Keratinocyte (primary cell): ENCODE data around the gene SNRPD3. TPM values are rescaled to one million over a fixed set of nuclear protein-coding genes. Genes with fewer than 3 reads are reported as not detected.

ENCODE experiments used
- DNase-seq: peaks from one replicate; pipeline ENCODE4 v3.0.0-alpha.2; 2011; ENCODE audit warnings: low read depth, missing footprints, low spot score
- FAIRE-seq: peaks from 2 replicates; lab custom pipeline; 2011; peaks lifted over from hg19 to GRCh38; lab: Jason Lieb, UNC
- H2AFZ ChIP-seq: 2 replicates; pipeline ENCODE4 v1.6.0; 2012; ENCODE audit warnings: low read length, control low read depth, inconsistent platforms; ENCODE audit not compliant: control insufficient read depth
- H3K27ac ChIP-seq: 2 replicates; pipeline ENCODE4 v1.5.1; 2011; ENCODE audit warnings: low read length; ENCODE audit not compliant: control insufficient read depth, insufficient read depth
- H3K27me3 ChIP-seq: 3 replicates; pipeline ENCODE4 v1.6.0; 2011; ENCODE audit warnings: low read length; ENCODE audit not compliant: control insufficient read depth, insufficient read depth; ENCODE audit errors: extremely low read depth
- H3K36me3 ChIP-seq, 2 experiments: 2 replicates in 1 of 2; 3 replicates in 1 of 2; pipeline ENCODE4 v1.5.1; 2011; ENCODE audit warnings: low read length in 2 of 2, mild to moderate bottlenecking in 1 of 2; ENCODE audit not compliant: control insufficient read depth in 2 of 2, insufficient read depth in 2 of 2; ENCODE audit errors: extremely low read depth in 1 of 2
- H3K4me1 ChIP-seq: 3 replicates; pipeline ENCODE4 v1.5.1; 2011; ENCODE audit warnings: low read length; ENCODE audit not compliant: control insufficient read depth, insufficient read depth; ENCODE audit errors: extremely low read depth
- H3K4me2 ChIP-seq: 3 replicates; pipeline ENCODE4 v1.6.0; 2011; ENCODE audit warnings: low read depth, low read length; ENCODE audit not compliant: control insufficient read depth, insufficient read depth; ENCODE audit errors: extremely low read depth
- H3K4me3 ChIP-seq, 3 experiments: fragments of 200-600 bp in 1 of 3; sonication (generic) in 1 of 3; 2 replicates in 2 of 3; 3 replicates in 1 of 3; pipeline ENCODE4 v1.5.1; 2011 to 2016; ENCODE audit warnings: low read length in 3 of 3, mild to moderate bottlenecking in 3 of 3, control low read depth in 2 of 3, inconsistent platforms in 1 of 3, low read depth in 1 of 3, mixed read lengths in 1 of 3, mixed run types in 1 of 3, moderate library complexity in 1 of 3; ENCODE audit not compliant: control insufficient read depth in 2 of 3, insufficient read depth in 2 of 3; ENCODE audit errors: extremely low read depth in 1 of 3
- H3K79me2 ChIP-seq: 2 replicates; pipeline ENCODE4 v1.6.0; 2012; ENCODE audit warnings: low read length; ENCODE audit not compliant: control insufficient read depth, insufficient read depth
- H3K9ac ChIP-seq: 3 replicates; pipeline ENCODE4 v1.6.0; 2011; ENCODE audit warnings: low read length; ENCODE audit not compliant: control insufficient read depth, insufficient read depth; ENCODE audit errors: extremely low read depth
- H3K9me1 ChIP-seq: 3 replicates; pipeline ENCODE4 v1.6.0; 2011; ENCODE audit warnings: low read length; ENCODE audit not compliant: control insufficient read depth, insufficient read depth; ENCODE audit errors: extremely low read depth
- H3K9me3 ChIP-seq: 2 replicates; pipeline ENCODE4 v1.5.1; 2012; ENCODE audit warnings: low read depth, low read length; ENCODE audit not compliant: control insufficient read depth
- H4K20me1 ChIP-seq: 3 replicates; pipeline ENCODE4 v1.6.0; 2011; ENCODE audit warnings: low read length; ENCODE audit not compliant: control insufficient read depth, insufficient read depth; ENCODE audit errors: extremely low read depth
- CTCF ChIP-seq, 3 experiments: IDR thresholded peaks in 1 of 3; conservative IDR thresholded peaks in 1 of 3; optimal IDR thresholded peaks in 1 of 3; 2 replicates in 2 of 3; 3 replicates in 1 of 3; pipeline versions ENCODE3 to v1.5.1; 2011; ENCODE audit warnings: low read length in 3 of 3, mild to moderate bottlenecking in 3 of 3, moderate library complexity in 2 of 3, control low read depth in 1 of 3, inconsistent platforms in 1 of 3; ENCODE audit not compliant: insufficient read depth in 2 of 3; ENCODE audit errors: extremely low read depth in 1 of 3
- EZH2 ChIP-seq: IDR thresholded peaks from one replicate; pipeline ENCODE4 v1.6.1; 2012; ENCODE audit warnings: inconsistent platforms, mild to moderate bottlenecking, low read length, moderate library complexity
- dilution Hi-C: fragments of 300-500 bp; cut with MboI; formaldehyde crosslinking; loops from one replicate; pipeline ENCODE4 v1.7.0; 2020; ENCODE audit warnings: low sequenced_read_pairs; ENCODE audit not compliant: extremely low pct_ligation_motif_present
- polyA minus RNA-seq, 3 experiments: library from RNA; depleted of rRNA, polyadenylated mRNA; stranded (reverse); fragments of >200 nt; gene quantifications; 1 replicate in 1 of 3; 2 replicates in 1 of 3; 3 replicates in 1 of 3; pipeline ENCODE4 v1.2.3, GENCODE V29; 2011
- polyA plus RNA-seq, 5 experiments: library from polyadenylated mRNA; depleted of rRNA in 3 of 5; stranded (reverse) in 3 of 5; stranded (forward) in 1 of 5; unstranded in 1 of 5; fragments of >200 nt; gene quantifications; 1 replicate in 1 of 5; 2 replicates in 3 of 5; 3 replicates in 1 of 5; pipeline versions ENCODE4 v1.2.1 to v1.2.3, GENCODE V29; 2011 to 2012; ENCODE audit warnings: missing spikeins in 2 of 5, low read depth in 1 of 5, low replicate concordance in 1 of 5

SNRPD3 gene
- 133 to 275 TPM (median 135 TPM) in 3 replicates for polyA plus RNA-seq
- 103 TPM for polyA plus RNA-seq (2011; ENCODE audit: low read depth)
- 194 and 225 TPM in 2 replicates for polyA plus RNA-seq (2011; cell fraction: cytosol; rRNA removed)
- 114 and 127 TPM in 2 replicates for polyA plus RNA-seq (2011; cell fraction: nucleus; rRNA removed)
- 143 and 233 TPM in 2 replicates for polyA plus RNA-seq (2012; ENCODE audit: low replicate concordance)
- 181 to 246 TPM (median 231 TPM) in 3 replicates for polyA minus RNA-seq
- polyA minus RNA-seq (2011; cell fraction: cytosol; rRNA and poly(A)+ RNA removed), result 118 TPM
- 45.3 and 67.9 TPM in 2 replicates for polyA minus RNA-seq (2011; cell fraction: nucleus; rRNA and poly(A)+ RNA removed)

- Histone ChIP-seq H4K20me1 (no peaks in the 10 kb centered on the region), H3K27ac (peak within 1 kb of the TSS; percentile 98), H3K4me1 (peaks cover 24% of the 10 kb centered on the region), H3K4me2 (peak within 1 kb of the TSS; percentile 99), H3K27me3 (no peaks in the 10 kb centered on the region), H3K79me2 (peaks cover 82% of the 10 kb centered on the region), H2AFZ (peak within 1 kb of the TSS; percentile 98), H3K9me3 (no peaks in the 10 kb centered on the region), H3K36me3 (peaks cover 15 to 33% of the 10 kb centered on the region in 2 experiments), H3K4me3 (peak within 1 kb of the TSS; percentile 69 to 99 (median 87)), H3K9ac (peak within 1 kb of the TSS; percentile 99), H3K9me1 (peaks cover 7% of the 10 kb centered on the region)
- TF ChIP-seq CTCF (optimal IDR thresholded peaks at IDR 0.05 in 1 of 3, IDR thresholded peaks at IDR 0.05 in 1 of 3, conservative IDR thresholded peaks at IDR 0.05 in 1 of 3; ENCODE audit: extremely low read depth in 1 of 3, insufficient read depth in 2 of 3, low read length in 3 of 3), result peak in 1 of 3 experiments; percentile 5
- TF ChIP-seq EZH2, result no peak
- dilution Hi-C loops, result no loop called here
- FAIRE-seq (peak; percentile 74), DNase-seq (peak; percentile 94)
Measured at GRCh38 chr22:24555165-24556039, at the start of gene SNRPD3. TSS of gene SNRPD3 (plus strand) at chr22:24555999. CDS start at chr22:24557675, 1,676 bp downstream.

- DNase-seq (no peak), FAIRE-seq (no peak)
- no peak overlapping the region for H3K27ac ChIP-seq
- no peak overlapping the region for H2AFZ ChIP-seq
- H4K20me1 ChIP-seq, result no peaks in the 10 kb centered on the region
- no peak for TF ChIP-seq EZH2
- no peak for TF ChIP-seq CTCF (optimal IDR thresholded peaks at IDR 0.05 in 1 of 3, IDR thresholded peaks at IDR 0.05 in 1 of 3, conservative IDR thresholded peaks at IDR 0.05 in 1 of 3; ENCODE audit: extremely low read depth in 1 of 3, insufficient read depth in 2 of 3, low read length in 3 of 3)
- dilution Hi-C loops, result no loop called here
- H3K9ac ChIP-seq, result no peak overlapping the region
- H3K27me3 ChIP-seq, result peaks cover 9% of the 10 kb centered on the region
- no peaks in the 10 kb centered on the region for H3K9me1 ChIP-seq
- H3K9me3 ChIP-seq, result no peaks in the 10 kb centered on the region
- no peaks in the 10 kb centered on the region for H3K4me1 ChIP-seq
- H3K4me3 ChIP-seq, result no peak overlapping the region
- H3K79me2 ChIP-seq, result no peaks in the 10 kb centered on the region
- no peak overlapping the region for H3K4me2 ChIP-seq
- no peaks in the 10 kb centered on the region for H3K36me3 ChIP-seq
Measured at GRCh38 chr22:24506802-24507438, 48.9 kb upstream of the SNRPD3 start.
